ENCODE data around the gene SHC4.
"Not testable (repeated sequence)": the region's sequence is repeated elsewhere in the genome, so short reads cannot be mapped to it uniquely, and the experiment has no call there.

The SHC4 gene

DNA sequence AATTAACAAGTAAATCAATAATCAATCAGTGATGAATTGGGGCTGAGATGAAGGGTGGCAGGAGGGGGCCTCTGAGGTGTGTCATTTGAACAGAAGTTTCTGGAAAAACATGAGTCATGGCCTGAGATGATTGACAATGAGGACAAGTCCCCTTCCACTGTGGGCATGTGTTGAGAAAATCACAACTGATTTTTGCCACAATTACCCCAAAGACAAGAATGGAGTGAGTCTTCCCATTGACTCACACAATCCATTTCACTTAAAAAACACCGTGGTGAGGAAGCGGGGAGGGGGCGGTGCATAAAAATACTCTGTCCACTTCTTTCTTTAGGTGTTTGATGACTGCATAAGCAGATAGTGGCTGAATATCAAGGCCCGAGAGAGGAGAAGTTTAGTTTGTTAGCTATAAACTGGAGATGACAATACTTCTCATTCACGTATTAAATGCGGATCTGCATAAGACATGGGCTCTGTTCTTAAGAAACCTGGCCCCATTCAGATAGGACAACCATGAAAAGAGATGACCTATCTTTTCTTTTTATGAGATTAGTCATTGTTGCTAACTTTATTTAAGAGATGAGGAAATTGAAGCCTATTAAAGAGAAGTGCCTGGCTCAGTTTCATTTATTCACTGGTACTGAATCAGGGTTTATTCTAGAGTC, 34.7 kb downstream of the SHC4 start:
- no peak for DNase-seq (ENCODE audit: low read depth in 2 of 2, low spot score in 1 of 2)

DNA sequence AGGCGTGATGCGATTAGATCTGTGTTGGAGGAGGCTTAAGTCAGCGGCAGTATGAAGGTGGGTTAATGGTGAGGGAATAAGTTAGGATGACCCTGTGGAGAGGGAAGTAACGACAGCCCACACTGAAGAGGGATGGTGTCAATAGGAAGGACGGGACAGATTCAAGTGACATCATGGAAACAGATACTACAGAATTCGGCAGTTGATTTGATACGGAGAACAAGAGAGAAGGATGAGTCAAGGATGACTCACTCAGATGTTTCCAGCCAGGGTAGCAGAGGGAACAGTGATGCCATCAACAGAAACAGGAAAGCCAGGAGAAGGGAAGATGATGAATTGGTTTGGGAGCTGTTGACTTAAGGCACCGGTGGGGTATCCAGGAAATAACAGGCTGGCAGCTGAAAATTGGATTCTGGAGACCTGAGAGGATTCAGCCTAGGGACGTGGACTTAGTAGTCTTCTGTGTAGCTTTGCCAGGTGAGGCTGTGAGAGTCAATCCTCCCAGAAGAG, 38.0 kb downstream of the SHC4 start:
- DNase-seq (ENCODE audit: low read depth in 2 of 2, low spot score in 1 of 2) = no peak

DNA sequence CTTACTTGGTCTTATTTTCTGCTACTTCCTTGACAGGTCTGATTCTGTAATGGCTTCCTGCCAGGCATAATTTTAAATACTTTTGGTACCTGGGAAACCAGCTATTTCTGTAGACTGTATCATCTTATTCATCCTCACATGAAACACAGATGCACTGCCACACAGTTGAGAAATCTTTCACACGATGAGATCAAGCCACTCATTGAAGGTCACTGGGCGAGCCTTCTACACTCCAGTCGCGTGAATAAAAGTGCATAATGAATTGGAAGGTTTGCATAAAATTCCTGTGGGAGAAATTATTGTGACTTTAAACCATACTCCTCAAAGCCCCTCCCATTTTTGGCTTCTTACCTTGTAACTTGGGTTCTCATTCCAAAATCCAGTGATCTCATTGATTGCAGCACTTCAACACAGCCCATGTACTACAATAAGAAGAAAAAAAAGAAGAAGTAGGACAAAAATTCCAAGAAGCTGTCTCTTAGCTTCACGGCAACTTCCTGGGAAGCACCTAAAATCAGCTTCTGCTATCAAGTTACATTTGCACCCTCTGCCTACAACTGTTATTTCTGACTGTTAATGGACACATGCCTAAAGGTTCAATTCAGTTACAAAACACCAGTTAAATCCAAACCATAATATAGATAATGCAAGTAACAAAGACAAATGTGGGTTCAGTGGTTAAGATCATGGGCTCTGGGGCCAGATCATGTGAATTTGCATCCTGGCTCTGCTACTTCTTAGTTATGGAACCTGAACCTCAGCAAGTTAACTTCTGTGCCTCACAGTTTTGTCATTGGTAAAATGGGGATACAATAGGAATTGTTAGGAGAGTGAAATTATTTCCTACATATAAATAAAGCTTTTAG, 39.0 kb downstream of the SHC4 start:
- no peak for DNase-seq (ENCODE audit: low read depth in 2 of 2, low spot score in 1 of 2)

DNA sequence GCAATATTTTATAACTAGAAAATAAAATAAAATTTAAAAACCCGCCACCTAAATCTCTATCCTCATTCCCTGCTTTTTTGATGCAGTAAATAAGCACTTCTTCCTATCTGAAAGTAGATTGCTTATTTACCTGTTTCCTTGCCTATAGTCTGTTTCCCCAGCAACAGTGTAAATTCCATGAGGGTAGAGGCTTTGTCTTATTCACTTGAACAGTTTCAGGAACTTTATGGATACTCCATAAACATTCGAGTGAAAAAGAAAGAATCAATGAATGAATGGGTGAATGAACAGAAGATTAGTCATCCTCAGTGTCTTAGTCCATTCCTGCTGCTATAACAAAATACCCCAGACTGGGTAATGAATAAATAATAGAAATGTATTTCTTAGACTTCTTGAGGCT, 41.7 kb downstream of the SHC4 start:
- no peak for DNase-seq (ENCODE audit: low read depth in 2 of 2, low spot score in 1 of 2)

- DNase-seq (ENCODE audit: low read depth in 2 of 2, low spot score in 1 of 2) = no peak
These were observed 47.0 kb downstream of the SHC4 start for GRCh38 chr15:48916721-48917120.

DNA sequence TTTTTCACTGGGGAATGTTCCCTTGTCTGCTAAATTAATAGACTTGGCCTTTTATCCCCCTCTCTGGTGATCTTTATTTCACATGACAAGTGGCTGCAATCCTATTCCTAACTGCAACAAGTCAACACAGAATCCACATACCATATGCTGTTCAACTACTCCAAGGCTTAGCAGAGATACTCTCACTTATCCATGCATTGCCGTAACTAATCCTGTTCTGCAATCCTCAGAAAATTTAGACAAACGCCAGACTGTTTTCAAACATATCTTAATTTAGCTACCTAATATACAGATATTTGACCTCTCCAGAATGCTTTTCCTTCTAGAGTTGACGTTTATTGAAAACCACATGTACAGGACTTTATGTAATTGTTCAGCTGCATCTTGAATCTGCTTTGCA, 47.9 kb downstream of the SHC4 start:
- DNase-seq (ENCODE audit: low read depth in 2 of 2, low spot score in 1 of 2) = no peak

DNA sequence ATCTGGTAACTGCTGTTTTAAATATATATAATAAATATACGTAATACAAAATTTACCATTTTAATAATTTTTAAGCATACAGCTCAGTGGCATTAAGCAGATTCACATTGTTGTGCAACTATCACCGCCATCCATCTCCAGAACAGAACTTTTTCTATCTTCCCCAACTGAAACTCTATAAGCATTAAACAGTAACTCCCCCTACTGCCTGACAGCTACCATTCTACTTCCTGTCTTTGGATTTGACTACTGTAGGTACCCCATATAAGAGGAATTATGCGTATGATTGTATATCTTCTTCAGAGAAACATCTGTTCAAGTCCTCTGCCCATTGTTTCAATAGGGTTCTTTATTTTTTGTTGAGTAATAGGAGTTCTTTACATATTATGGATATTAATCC, 49.0 kb downstream of the SHC4 start:
- no peak for DNase-seq (ENCODE audit: low read depth in 2 of 2, low spot score in 1 of 2)

- DNase-seq (ENCODE audit: low read depth in 2 of 2, low spot score in 1 of 2) = no peak
These were observed 50.6 kb downstream of the SHC4 start for GRCh38 chr15:48913141-48913540.

- DNase-seq (ENCODE audit: low read depth in 2 of 2, low spot score in 1 of 2) = not testable (repeated sequence)
These were observed 53.2 kb downstream of the SHC4 start for GRCh38 chr15:48910554-48910953.

GRCh38 chr15:48909313-48909712, 54.4 kb downstream of the SHC4 start:
- DNase-seq (ENCODE audit: low read depth in 2 of 2, low spot score in 1 of 2) = not testable (repeated sequence)

DNA sequence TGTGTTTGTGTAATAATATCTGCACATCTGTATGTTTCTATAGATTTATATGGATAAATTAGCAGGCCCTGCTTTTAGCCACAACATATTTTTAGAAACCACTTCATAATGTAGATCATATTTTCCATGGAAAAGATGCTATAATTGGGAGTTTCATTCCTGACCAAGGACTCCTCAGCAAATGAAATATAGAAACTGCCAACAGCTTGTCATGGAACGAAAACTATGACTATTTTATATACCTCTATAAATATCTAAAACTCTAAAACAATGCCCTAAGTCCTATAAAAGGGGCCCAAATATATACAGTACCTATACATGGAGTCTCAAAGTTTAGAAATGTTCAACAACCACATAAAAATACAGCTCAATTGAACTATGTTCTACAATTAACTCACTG, 57.9 kb downstream of the SHC4 start:
- no peak for DNase-seq (ENCODE audit: low read depth in 2 of 2, low spot score in 1 of 2)

- no peak for DNase-seq (ENCODE audit: low read depth in 2 of 2, low spot score in 1 of 2)
These were observed 58.5 kb downstream of the SHC4 start for GRCh38 chr15:48905216-48905615.

DNA sequence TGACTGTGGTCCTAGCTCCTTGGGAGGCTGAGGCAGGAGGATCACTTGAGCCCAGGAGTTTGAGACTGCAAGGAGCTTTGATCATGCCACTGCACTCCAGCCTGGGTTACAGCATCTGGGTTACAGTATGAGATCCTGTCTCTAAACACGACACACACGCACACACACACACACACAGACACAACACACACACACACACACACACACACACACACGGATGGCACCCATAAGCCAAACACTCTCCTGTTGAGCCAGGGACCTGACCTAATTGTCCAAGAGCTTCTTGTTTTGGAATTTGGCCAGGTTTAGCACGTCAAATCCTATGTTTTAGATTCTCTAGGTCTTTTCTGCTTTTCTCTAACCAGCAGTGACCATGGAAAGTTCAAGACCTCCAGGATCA, 59.0 kb downstream of the SHC4 start:
- DNase-seq (ENCODE audit: low read depth in 2 of 2, low spot score in 1 of 2) = no peak

DNA sequence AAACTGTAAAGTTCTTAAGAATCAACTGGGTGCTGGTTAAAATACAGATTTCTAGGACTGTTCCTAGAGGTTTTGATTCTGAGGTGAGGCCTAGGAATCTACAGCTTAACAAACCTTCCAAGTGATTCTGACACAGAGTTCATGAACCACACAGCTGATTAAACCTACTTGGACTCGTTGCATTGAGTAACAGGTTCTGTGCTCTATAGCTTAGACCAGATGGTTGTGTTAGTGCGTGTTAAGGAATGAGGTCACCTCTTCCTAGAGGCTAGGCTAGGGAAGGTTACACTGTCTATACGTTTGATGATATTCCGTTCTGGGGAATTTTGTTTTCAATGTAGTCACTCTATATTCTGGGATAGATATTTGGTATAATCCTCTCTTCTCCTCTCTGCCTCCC, 63.9 kb downstream of the SHC4 start:
- no peak for DNase-seq (ENCODE audit: low read depth in 2 of 2, low spot score in 1 of 2)

DNA sequence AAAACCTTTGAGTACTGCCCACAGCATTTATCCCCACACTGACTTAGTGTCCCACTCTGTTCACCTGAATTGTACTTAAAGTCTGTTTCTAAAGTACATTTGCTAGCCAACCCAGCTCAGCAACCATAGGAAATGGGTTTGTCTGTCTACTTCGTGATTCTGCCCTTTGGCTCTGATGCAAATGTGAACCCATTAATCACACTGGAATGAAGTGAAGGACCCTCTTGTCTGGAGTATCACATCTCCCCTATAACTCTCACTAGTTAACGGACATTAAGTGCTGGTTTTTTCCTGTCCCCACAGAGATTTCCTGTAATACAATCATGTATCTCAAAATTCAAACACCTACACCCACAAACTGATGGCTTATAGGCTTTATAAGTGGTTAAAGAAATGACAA, 65.3 kb downstream of the SHC4 start:
- DNase-seq (ENCODE audit: low read depth in 2 of 2, low spot score in 1 of 2) = no peak

- DNase-seq (ENCODE audit: low read depth in 2 of 2, low spot score in 1 of 2) = no peak
These were observed 65.7 kb downstream of the SHC4 start for GRCh38 chr15:48898032-48898431.

DNA sequence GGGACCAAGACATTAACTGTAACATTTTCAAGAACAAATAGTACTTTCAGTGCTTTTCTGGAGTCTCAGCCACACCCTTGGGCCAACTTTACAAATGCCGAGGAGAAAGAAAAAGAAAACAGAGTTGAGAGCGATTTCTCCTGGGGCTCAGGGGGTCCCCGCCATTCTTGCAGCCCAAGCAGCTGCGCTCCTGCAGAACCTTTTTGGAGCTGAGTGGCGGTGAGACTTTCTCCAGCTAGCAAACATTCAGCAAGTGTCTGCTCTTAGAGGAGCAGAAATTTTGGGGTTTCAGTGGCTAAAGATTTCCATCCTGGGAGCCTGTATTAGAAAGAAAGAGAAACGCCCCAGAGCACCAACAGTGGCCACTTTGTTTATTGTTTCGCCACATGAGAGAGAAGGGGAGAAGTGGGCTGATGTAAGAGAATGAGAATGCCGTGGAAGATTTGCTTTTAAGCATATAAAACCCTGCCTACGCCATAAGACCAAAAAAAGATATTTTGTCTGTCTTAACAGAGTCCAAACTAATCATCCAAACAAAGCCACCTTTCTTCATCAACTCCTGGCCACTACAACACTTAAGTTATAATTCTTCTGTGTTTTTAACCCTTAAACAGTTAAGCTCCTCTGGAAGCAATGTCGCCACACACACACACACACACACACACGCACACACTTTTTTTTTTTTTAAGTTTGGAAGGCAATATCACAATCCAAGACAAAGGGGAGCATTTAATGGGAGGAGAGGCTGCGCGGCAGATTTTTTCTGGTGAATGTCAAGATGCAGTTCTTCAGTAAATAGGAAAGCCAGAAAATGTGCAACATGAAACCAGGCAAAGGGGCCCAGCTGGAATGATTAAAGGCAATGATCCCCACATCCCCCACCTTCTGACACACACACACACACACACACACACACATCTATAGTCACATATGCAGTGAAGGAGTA, 66.6 kb downstream of the SHC4 start:
- no peak for DNase-seq (ENCODE audit: low read depth in 2 of 2, low spot score in 1 of 2)

GRCh38 chr15:48893311-48893710, 70.4 kb downstream of the SHC4 start:
- no peak for DNase-seq (ENCODE audit: low read depth in 2 of 2, low spot score in 1 of 2)

DNA sequence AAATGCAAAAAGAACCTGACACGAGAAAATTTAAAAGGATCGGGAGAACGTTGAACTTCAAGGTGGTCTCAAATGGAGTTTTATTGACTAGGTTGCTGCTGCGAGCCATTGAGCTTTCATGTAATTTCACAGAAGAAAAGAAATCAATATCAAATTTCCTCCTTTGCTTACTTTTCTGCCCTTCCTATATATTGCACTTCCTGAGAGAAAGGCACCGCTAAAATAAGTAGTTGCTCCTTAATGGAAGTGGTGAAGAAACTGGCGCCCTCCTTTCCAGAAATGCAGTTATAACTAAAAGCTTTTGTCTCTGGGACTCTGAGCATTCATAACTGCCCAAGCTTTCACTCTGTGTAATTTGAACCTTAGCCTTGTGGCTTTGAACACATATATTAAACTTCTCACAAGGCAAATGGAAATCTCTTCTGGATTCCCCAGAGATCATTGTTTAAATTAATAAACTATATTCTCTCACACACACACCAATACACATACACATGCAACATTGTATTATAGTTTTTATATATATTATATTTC, 72.4 kb downstream of the SHC4 start:
- DNase-seq (ENCODE audit: low read depth in 2 of 2, low spot score in 1 of 2) = no peak

DNA sequence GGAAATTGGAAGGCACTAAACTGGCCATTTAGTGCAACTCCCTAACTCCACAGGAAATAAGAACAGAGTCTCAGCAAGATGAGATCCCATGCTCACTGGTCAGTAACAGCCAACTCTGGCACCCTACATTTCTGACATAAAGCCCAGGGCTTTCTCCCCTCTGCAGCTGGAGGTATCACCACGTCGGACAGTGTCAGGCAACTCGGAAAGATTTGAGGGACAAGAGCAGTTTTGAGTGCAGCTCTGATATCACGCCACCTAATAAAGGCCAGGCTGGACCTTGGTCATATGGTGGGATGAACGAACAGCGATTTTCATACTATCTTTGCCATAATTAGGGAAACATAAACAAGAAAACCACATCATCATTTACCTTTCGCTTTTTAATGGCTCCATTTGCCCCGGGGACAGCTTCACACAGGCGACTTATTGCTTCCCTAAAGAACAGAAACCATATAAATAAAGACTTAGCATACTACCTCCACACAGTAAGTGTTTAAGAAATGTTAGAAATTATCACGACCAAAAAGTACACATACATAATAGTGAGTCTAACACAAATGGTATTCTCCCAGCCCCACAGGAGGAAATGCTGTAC, 73.2 kb downstream of the SHC4 start:
- no peak for DNase-seq (ENCODE audit: low read depth in 2 of 2, low spot score in 1 of 2)

- DNase-seq (ENCODE audit: low read depth in 2 of 2, low spot score in 1 of 2) = no peak
These were observed 73.8 kb downstream of the SHC4 start for GRCh38 chr15:48889925-48890324.

Measured in stimulated activated CD8-positive, alpha-beta memory T cell treated with anti-CD3 and anti-CD28 coated beads, Interleukin-4, amount 100 ng/mL, for 1 hour (primary cell).